Cardiac fibroblast (primary cell): ENCODE data around the gene HS3ST4.

Experiments
- DNase-seq, 2 donors: peaks; one replicate each; pipeline versions ENCODE4 v3.0.0 to v3.0.0-alpha.2; 2010; ENCODE audit warnings: low read depth in 2 of 2
- H3K4me3 ChIP-seq, 2 donors: replicated peaks in 1 of 2; 1 replicate in 1 of 2; 2 replicates in 1 of 2; pipeline ENCODE4 v1.5.1; 2011; ENCODE audit warnings: low read depth in 2 of 2, low read length in 2 of 2, mild to moderate bottlenecking in 2 of 2, moderate library complexity in 1 of 2
- CTCF ChIP-seq: IDR thresholded peaks from one replicate; pipeline ENCODE4 v1.5.1; 2011; ENCODE audit warnings: low read depth, mild to moderate bottlenecking, low read length, inconsistent platforms

The HS3ST4 gene

GRCh38 chr16:25855818-25856217, 164.1 kb downstream of the HS3ST4 start:
- no peak for DNase-seq
- H3K4me3 ChIP-seq, result no peak overlapping the region
- TF ChIP-seq CTCF, result no peak

GRCh38 chr16:25859645-25860044, 167.9 kb downstream of the HS3ST4 start:
- TF ChIP-seq CTCF, result no peak
- no peak for DNase-seq
- no peak overlapping the region for H3K4me3 ChIP-seq

GRCh38 chr16:25867041-25867440, 175.3 kb downstream of the HS3ST4 start:
- TF ChIP-seq CTCF, result no peak
- no peak overlapping the region for H3K4me3 ChIP-seq
- no peak for DNase-seq

- no peak overlapping the region for H3K4me3 ChIP-seq
- DNase-seq, result no peak
- TF ChIP-seq CTCF, result no peak
Observed at GRCh38 chr16:25868106-25868505, 176.3 kb downstream of the HS3ST4 start.

GRCh38 chr16:25868706-25869370, 177.1 kb downstream of the HS3ST4 start:
- no peak overlapping the region for H3K4me3 ChIP-seq
- no peak for TF ChIP-seq CTCF
- no peak for DNase-seq

GRCh38 chr16:25872369-25873070, 180.8 kb downstream of the HS3ST4 start:
- no peak for TF ChIP-seq CTCF
- no peak for DNase-seq
- H3K4me3 ChIP-seq, result no peak overlapping the region
